ENCODE data around the gene TFAP2A.

DNA sequence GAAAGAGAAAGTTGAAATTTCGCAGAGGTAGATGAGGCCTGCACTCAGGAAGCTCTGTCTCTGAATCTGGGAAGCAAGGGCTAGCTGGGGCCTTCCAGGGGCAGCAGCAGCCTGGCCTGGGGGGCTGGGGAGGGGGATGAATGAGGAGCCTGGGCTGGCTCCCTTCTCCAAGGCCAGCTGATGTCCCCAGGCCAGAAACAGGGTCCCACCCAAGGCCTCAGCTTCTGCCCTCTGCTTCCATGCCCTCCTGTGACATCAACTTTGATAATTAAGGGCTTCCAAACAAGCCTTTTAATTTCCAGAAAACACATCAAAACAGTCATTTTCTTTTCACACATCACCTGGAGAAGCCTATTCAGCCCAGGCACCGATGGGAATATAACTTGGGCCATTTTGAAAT is 15.4 kb downstream of the TFAP2A start:
- TF ChIP-seq, protein P1, sequence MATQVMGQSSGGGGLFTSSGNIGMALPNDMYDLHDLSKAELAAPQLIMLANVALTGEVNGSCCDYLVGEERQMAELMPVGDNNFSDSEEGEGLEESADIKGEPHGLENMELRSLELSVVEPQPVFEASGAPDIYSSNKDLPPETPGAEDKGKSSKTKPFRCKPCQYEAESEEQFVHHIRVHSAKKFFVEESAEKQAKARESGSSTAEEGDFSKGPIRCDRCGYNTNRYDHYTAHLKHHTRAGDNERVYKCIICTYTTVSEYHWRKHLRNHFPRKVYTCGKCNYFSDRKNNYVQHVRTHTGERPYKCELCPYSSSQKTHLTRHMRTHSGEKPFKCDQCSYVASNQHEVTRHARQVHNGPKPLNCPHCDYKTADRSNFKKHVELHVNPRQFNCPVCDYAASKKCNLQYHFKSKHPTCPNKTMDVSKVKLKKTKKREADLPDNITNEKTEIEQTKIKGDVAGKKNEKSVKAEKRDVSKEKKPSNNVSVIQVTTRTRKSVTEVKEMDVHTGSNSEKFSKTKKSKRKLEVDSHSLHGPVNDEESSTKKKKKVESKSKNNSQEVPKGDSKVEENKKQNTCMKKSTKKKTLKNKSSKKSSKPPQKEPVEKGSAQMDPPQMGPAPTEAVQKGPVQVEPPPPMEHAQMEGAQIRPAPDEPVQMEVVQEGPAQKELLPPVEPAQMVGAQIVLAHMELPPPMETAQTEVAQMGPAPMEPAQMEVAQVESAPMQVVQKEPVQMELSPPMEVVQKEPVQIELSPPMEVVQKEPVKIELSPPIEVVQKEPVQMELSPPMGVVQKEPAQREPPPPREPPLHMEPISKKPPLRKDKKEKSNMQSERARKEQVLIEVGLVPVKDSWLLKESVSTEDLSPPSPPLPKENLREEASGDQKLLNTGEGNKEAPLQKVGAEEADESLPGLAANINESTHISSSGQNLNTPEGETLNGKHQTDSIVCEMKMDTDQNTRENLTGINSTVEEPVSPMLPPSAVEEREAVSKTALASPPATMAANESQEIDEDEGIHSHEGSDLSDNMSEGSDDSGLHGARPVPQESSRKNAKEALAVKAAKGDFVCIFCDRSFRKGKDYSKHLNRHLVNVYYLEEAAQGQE (IDR thresholded peaks at IDR 0.05; ENCODE audit: low read depth): no peak
- TF ChIP-seq CEBPB (IDR thresholded peaks at IDR 0.05; ENCODE audit: low read depth): no peak
- TF ChIP-seq, protein P2, sequence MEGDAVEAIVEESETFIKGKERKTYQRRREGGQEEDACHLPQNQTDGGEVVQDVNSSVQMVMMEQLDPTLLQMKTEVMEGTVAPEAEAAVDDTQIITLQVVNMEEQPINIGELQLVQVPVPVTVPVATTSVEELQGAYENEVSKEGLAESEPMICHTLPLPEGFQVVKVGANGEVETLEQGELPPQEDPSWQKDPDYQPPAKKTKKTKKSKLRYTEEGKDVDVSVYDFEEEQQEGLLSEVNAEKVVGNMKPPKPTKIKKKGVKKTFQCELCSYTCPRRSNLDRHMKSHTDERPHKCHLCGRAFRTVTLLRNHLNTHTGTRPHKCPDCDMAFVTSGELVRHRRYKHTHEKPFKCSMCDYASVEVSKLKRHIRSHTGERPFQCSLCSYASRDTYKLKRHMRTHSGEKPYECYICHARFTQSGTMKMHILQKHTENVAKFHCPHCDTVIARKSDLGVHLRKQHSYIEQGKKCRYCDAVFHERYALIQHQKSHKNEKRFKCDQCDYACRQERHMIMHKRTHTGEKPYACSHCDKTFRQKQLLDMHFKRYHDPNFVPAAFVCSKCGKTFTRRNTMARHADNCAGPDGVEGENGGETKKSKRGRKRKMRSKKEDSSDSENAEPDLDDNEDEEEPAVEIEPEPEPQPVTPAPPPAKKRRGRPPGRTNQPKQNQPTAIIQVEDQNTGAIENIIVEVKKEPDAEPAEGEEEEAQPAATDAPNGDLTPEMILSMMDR (IDR thresholded peaks at IDR 0.05 in 2 of 3, conservative IDR thresholded peaks at IDR 0.05 in 1 of 3; ENCODE audit: borderline replicate concordance in 1 of 3, insufficient read depth in 1 of 3, low read depth in 2 of 3, low read length in 2 of 3): no peak
- no peak for TF ChIP-seq SIN3A (IDR thresholded peaks at IDR 0.05; ENCODE audit: low read depth)
- no peak for TF ChIP-seq POLR2AphosphoS5 (IDR thresholded peaks at IDR 0.05; ENCODE audit: low read depth, low read length)
- TF ChIP-seq POLR2A (IDR thresholded peaks at IDR 0.05; ENCODE audit: borderline replicate concordance, extremely low read depth, insufficient read depth, insufficient read length): no peak
- no peak for TF ChIP-seq ZNF274 (IDR thresholded peaks at IDR 0.05; ENCODE audit: low read depth, low read length)
- TF ChIP-seq JUND (IDR thresholded peaks at IDR 0.05): no peak
- TF ChIP-seq EZH2 (IDR thresholded peaks at IDR 0.05): no peak
- no peak for TF ChIP-seq SP1 (IDR thresholded peaks at IDR 0.05; ENCODE audit: low read depth)
